ENCODE data around the gene IRF2BP2. TPM values are rescaled to one million over a fixed set of nuclear protein-coding genes. Genes with fewer than 3 reads are reported as not detected.

The IRF2BP2 gene
- total RNA-seq, 4 donors from 2014 or later, result 40.1 to 50.4 (median 47.4) TPM

GRCh38 chr1:234654002-234654733 is 44.2 kb upstream of the IRF2BP2 start:
- no peak for TF ChIP-seq CTCF (IDR thresholded peaks at IDR 0.05; ENCODE audit: low read depth)

- no peak for TF ChIP-seq CTCF (IDR thresholded peaks at IDR 0.05; ENCODE audit: low read depth)
Measured at GRCh38 chr1:234649432-234650081, 39.6 kb upstream of the IRF2BP2 start.

- TF ChIP-seq CTCF (IDR thresholded peaks at IDR 0.05; ENCODE audit: low read depth), result no peak
Measured at GRCh38 chr1:234647758-234648157, 37.8 kb upstream of the IRF2BP2 start.

- TF ChIP-seq CTCF (IDR thresholded peaks at IDR 0.05; ENCODE audit: low read depth), result no peak
Measured at GRCh38 chr1:234647245-234647644, 37.3 kb upstream of the IRF2BP2 start.

- no peak for TF ChIP-seq CTCF (IDR thresholded peaks at IDR 0.05; ENCODE audit: low read depth)
Measured at GRCh38 chr1:234645964-234646363, 36.0 kb upstream of the IRF2BP2 start.

GRCh38 chr1:234645474-234645953 is 35.5 kb upstream of the IRF2BP2 start:
- no peak for TF ChIP-seq CTCF (IDR thresholded peaks at IDR 0.05; ENCODE audit: low read depth)

GRCh38 chr1:234644928-234645327 is 35.0 kb upstream of the IRF2BP2 start:
- TF ChIP-seq CTCF (IDR thresholded peaks at IDR 0.05; ENCODE audit: low read depth), result no peak
